Esophagus muscularis mucosa (tissue), 3 donors: ENCODE results near the gene PPM1M.

ENCODE experiments used
- CTCF ChIP-seq, 3 experiments: fragments of 200-600 bp in 2 of 3; fragments of 450-650 bp in 1 of 3; sonication (generic) in 2 of 3; IDR thresholded peaks; one replicate each; pipeline ENCODE4 v1.5.1; 2017 to 2019; ENCODE audit warnings: antibody characterized with exemption in 3 of 3, mild to moderate bottlenecking in 2 of 3, moderate library complexity in 1 of 3
- POLR2A ChIP-seq: fragments of 450-650 bp; IDR thresholded peaks from one replicate; pipeline ENCODE4 v1.6.1; 2017; ENCODE audit warnings: antibody characterized with exemption, moderate library complexity, mild to moderate bottlenecking, low read depth
- POLR2AphosphoS5 ChIP-seq, 2 donors: sonication (generic); formaldehyde crosslinking; IDR thresholded peaks; one replicate each; pipeline ENCODE4 v1.6.1; 2017; ENCODE audit warnings: antibody characterized with exemption in 2 of 2

- no peak for TF ChIP-seq CTCF (IDR thresholded peaks at IDR 0.05)
- no peak for TF ChIP-seq POLR2A
- no peak for TF ChIP-seq POLR2AphosphoS5 (IDR thresholded peaks at IDR 0.05)
These were observed 2.0 kb downstream of the PPM1M start for GRCh38 chr3:52247409-52248164.
